Suppressor macrophage treated with lipopolysaccharide for 4 hours (primary cell): ENCODE results near the gene IMPG1.

ENCODE experiments used
- DNase-seq: peaks from one replicate; pipeline ENCODE4 v3.0.0-alpha.2; 2020

Gene IMPG1

DNA sequence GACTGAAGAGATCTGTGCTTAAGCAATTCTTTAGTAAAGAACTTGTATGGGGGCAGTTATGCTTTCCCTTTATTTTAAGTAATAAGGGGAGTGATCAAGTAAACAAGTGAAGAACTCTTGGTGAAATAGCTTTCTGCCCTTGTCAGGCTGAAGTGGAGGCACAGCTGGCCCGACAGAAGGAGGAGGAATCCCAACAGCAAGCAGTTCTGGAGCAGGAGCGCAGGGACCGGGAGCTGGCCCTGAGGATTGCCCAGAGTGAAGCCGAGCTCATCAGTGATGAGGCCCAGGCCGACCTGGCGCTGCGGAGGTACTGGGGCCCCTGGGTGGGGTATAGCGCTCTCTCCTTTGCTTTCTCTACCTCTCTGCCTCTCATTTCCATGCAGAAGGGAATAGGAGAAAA is 180.1 kb downstream of the IMPG1 start:
- no peak for DNase-seq

DNA sequence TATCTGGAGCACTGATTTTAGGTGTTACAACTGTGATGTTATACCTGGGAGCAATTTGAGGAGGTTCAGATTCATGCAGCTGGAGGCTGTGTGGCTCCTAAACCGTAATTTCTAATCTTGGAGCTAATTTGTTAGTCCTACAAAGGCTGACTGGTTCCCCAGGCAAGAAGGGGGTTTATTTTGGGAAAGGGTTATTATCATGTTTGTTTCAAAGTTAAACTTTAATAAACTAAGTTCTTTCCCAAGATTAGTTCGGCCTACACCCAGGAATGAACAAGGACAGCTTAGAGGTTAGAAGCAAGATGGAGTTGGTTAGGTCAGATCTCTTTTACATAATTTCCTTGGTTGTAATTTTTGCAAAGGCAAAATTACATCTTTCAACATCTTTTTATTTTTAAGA is 187.6 kb downstream of the IMPG1 start:
- no peak for DNase-seq

DNA sequence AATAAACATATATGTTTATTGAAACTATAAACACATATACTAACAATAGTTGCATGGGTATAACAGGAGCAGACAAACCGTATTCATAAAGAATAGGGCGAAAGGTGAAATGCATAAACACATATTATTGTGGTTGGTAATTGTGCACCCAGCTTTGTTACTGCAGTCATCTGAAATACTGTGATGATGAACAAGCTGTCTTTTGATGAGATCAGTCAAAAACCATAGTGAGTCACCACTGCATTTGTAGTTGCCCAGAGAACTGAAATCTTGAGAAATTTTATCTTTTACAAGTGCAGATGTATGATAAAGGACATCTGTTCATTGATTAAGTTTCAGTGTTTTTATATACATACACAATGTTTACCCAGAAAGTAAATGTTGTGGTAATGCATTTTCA is 189.7 kb downstream of the IMPG1 start:
- peak; percentile 4 for DNase-seq

DNA sequence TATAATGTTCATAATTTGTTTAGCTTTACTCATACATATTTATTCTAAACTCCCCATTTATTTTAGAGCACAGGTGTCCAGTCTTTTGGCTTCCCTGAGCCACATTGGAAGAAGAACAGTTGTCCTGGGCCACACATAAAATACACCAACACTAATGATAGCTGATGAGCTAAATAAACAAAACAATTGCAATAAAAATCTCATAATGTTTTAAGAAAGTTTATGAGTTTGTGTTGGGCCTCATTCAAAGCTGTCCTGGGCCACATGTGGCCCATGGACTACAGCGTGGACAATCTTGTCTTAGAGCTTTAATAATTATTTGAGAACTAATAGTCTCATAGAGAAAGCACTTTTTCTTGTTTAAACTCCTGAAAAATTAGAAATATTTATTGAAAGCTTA is 192.2 kb downstream of the IMPG1 start:
- DNase-seq, result no peak

DNA sequence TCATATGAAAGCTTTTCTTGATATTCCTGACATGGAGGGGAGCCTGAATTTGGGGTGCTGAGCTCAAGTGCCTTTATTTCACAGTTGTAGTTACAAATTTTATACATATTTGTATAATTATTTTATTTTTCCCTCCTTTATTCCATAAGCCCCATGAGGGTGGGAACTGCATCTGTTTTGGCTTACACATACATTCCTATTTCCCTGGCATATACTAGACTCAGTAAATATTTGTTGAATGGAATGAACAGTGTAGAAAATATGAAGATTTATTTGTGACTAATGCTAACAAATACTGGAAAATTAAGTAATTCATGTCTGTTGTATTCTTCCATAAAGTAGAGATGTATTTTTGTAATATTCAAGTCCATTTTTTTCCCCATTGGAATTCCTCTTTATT is 196.3 kb downstream of the IMPG1 start:
- DNase-seq, result no peak

DNA sequence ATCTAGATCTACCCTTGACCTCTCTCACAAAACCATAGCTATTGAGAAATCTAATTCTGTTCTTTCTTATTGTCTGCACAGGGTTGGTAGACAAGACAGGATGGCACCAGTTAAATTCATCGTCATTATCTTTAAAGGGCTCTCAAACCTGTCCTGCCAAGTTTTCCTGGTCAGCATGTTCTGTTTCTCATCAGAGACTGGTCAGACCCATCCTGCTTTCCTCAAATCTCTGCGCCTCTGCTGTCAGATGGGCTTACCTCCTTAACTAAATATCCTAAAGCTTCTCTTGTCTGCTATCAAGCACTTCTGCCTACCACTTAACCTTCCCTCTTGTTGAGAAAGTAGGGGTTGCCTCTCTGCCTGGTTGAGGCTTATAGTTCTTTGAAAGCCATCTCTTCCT is 198.2 kb downstream of the IMPG1 start:
- no peak for DNase-seq
